ENCODE data around the gene DRC1.

DNA sequence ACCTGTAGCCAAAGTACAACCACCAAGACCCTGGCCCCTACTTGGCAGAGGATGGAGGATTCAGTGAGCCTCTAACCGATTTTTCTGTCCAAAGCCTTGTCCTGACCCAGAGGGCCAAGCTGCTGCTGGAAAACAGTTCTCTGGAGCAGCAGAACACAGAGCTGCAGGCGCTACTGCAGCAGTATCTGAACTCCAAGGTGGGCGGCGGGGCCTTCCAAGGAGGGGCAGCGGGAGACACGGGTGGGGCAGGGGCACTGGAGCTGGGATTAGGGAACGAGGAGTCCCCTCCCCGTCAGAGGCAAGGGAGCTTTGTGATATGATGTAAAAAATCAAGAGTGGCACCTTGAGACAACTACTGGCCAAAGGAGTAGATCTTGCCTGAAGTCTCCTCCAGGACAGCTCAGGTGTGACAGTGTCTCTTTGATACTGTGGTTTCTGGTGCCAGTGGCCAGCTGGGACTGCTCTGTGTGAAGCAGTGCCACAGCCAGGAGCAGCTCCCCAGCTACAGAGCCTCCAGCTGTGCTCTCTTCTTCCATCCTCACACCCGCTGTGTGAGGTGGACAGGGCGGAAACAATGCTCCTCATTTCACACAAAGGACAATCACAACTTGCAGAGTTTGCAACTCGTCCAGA, 53.4 kb downstream of the DRC1 start:
- no peak for TF ChIP-seq TAF1 (IDR thresholded peaks at IDR 0.05; ENCODE audit: low read depth)
- TF ChIP-seq CTCF (IDR thresholded peaks at IDR 0.05; ENCODE audit: poor library complexity, severe bottlenecking): no peak
- no peak for TF ChIP-seq RAD21 (conservative IDR thresholded peaks at IDR 0.05)

Data from neural cell (in vitro differentiated cells).